HG02588 (cell line): ENCODE data around the gene MFRP.

Source experiments
- ATAC-seq: cut with Tn5 transposase; IDR thresholded peaks from one replicate; pipeline ENCODE4 v1.9.1; 2021; ENCODE audit warnings: mild to moderate bottlenecking, moderate library complexity; ENCODE audit not compliant: unreplicated experiment

Gene MFRP

GRCh38 chr11:119298726-119299125, 47.8 kb downstream of the MFRP start:
- no peak for ATAC-seq

DNA sequence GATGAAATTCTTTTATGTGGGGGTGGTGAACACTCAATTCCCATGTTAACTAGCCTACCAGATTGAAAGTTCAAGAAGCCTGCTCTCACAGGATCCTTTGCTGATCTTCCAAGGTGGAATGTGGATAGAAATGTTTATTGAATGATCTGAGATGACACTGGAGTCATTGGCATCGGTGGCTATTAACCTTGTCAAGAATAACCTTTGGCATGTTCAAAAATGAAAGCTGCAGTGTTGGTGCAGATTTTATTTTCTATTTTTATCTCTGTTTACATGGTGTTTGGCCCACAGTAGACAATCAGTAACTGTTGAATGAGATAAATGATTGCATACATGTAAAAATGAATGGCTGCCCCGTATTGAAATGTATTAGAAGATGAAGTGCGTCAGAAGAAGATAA, 48.6 kb downstream of the MFRP start:
- no peak for ATAC-seq

GRCh38 chr11:119295178-119295577, 51.3 kb downstream of the MFRP start:
- no peak for ATAC-seq

- ATAC-seq = no peak
These were observed 53.0 kb downstream of the MFRP start for GRCh38 chr11:119293461-119293860.

- no peak for ATAC-seq
These were observed 55.5 kb downstream of the MFRP start for GRCh38 chr11:119290894-119291497.
